Mucosa of descending colon (tissue), 3 donors: ENCODE data around the gene RPL3. TPM values are rescaled to one million over a fixed set of nuclear protein-coding genes. Genes with fewer than 3 reads are reported as not detected.
"Not testable (repeated sequence)": the region's sequence is repeated elsewhere in the genome, so short reads cannot be mapped to it uniquely, and the experiment has no call there.

Experiments used
- ATAC-seq: fragments of 200-7000 bp; cut with Tn5 transposase; one replicate; pipeline ENCODE4 v1.9.1; 2020; ENCODE audit warnings: mild to moderate bottlenecking, moderate library complexity
- DNase-seq, 3 donors: peaks; one replicate each; pipeline ENCODE4 v3.0.0-alpha.2; 2020
- H3K36me3 ChIP-seq: fragments of 200-600 bp; one replicate; pipeline ENCODE4 v1.8.0; 2021; ENCODE audit warnings: low read depth, mild to moderate bottlenecking
- H3K4me1 ChIP-seq: fragments of 200-600 bp; one replicate; pipeline ENCODE4 v1.8.0; 2021; ENCODE audit warnings: low read depth, mild to moderate bottlenecking
- H3K4me3 ChIP-seq: fragments of 200-600 bp; one replicate; pipeline ENCODE4 v1.8.0; 2021; ENCODE audit warnings: mild to moderate bottlenecking
- H3K9me3 ChIP-seq: fragments of 200-600 bp; one replicate; pipeline ENCODE4 v1.8.0; 2021; ENCODE audit warnings: mild to moderate bottlenecking
- CTCF ChIP-seq: fragments of 200-600 bp; IDR thresholded peaks from one replicate; pipeline ENCODE4 v1.8.0; 2022; ENCODE audit warnings: antibody characterized with exemption, mild to moderate bottlenecking
- intact Hi-C, 2 donors: fragments of 100-400 bp; cut with DNase I in 1 of 2; cut with micrococcal nuclease in 1 of 2; formaldehyde crosslinking; loops; one replicate each; pipeline versions ENCODE4 v1.11.0 to v1.11.1; 2022; cut with DNase I, micrococcal nuclease
- total RNA-seq, 3 donors: library from RNA; stranded (reverse); fragmentation: NEBNext Ultra II Directional in 2 of 3; extraction: Animal tissue kit (Norgen Biotek cat#: 25700) in 2 of 3; gene quantifications; one replicate each; pipeline versions ENCODE4 v1.2.1 to v1.2.4, GENCODE V29; 2021 to 2023
- donor health status: DM: no; HTN: no; CAD: no; lungs with moderate emphysema.
- donor health status: DM: no; HTN: no; CAD: no.
- donor health status: DM: no; HTN: yes; CAD: no.

The RPL3 gene
- total RNA-seq, 3 donors from 2014 or later, result 1,561 to 1,749 (median 1,709) TPM

DNA sequence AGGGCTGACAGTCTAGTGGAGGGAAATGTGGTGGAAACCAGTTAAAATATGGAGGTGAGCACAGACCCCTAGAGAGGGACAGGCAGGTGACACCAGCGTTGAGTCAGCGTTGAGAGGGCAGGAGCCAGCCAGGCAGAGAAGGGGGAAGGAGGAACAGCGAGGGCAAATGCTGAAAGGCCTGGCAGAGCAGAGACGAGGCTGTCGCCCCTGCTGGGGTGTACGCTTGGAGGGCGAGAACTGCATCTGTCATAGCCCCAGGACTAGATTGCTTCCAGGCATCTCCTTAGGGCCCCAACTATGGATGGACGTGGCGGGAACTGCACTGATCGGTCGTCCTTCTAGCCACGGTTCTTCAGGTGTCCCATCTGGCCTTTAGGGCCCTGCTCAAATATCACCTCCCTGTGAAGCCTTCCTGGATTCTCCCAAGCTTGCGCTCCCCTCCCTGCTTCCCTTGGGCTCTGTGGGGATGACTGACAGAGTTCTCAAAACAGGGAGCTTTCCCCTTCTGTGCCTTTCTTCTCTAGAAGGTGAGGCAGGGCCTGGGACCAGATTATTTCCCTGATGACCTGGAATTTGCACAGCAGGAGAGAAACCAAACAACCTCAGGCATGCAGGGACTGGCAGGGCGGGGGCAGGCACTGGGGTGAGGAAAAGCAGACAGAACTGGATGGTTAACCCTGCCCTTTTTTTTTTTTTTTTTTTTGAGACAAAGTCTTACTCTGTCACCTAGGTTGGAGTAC is 41.4 kb upstream of the RPL3 start:
- intact Hi-C loops, result no loop called here
- ATAC-seq, result no peak

DNA sequence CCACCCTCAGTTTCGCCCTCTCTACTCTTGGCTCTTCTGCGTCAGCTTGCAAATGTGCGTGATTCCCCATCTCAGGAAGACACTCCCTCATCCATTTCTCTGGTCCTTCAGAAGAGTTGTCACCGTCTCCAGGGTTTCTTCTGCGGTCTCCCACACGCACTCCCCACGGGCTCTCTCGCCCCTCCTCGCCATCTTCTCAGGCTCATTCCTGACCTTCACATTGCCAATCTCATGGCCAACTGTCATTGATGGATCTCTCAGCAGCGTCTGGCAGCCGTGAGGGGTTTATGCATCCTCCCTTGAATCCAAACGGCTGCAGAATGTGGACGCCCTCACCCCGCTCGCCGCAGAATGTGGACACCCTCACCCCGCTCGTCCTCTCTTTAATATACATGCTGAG is 40.8 kb upstream of the RPL3 start:
- no peaks in the 10 kb centered on the region for H3K4me1 ChIP-seq
- H3K4me3 ChIP-seq, result no peak overlapping the region
- no peaks in the 10 kb centered on the region for H3K9me3 ChIP-seq
- H3K36me3 ChIP-seq, result no peaks in the 10 kb centered on the region
- DNase-seq, result no peak
- intact Hi-C loops, result no loop called here
- ATAC-seq, result no peak
- no peak for TF ChIP-seq CTCF

More for the DNA sequence above, 41.4 kb upstream of the RPL3 start:
- no peaks in the 10 kb centered on the region for H3K9me3 ChIP-seq
- TF ChIP-seq CTCF, result no peak
- no peak for DNase-seq
- H3K36me3 ChIP-seq, result no peaks in the 10 kb centered on the region
- no peaks in the 10 kb centered on the region for H3K4me1 ChIP-seq
- H3K4me3 ChIP-seq, result no peak overlapping the region

DNA sequence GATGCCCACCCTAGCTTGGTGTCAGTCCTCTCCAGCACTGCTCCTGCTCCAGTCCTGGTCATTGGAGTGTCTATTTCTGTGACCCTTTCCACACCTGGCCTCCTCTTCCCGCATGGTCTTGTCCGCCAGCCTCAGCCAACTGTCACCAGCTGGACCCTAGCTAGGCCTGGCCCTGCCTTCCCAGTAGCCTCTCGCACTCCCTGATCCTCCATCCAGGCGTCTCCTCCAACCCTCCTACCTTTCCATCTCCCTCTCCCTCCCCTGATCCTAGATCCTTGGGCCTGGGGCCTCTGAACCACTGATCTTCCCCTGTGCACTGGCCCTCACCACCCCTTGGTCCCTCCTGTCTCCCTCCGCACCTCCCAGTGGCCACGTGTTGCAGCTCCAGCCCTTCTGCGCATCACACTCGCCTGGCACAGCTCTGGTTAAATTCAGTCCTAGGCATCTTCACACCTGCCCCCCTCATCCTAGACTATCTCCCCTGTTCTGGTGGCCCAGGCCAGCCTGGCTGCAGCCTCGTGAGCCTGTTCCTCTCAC is 40.3 kb upstream of the RPL3 start:
- no peak overlapping the region for H3K4me3 ChIP-seq
- no peak for DNase-seq
- intact Hi-C loops, result no loop called here
- no peak for TF ChIP-seq CTCF
- ATAC-seq, result no peak
- H3K36me3 ChIP-seq, result no peaks in the 10 kb centered on the region
- H3K4me1 ChIP-seq, result no peaks in the 10 kb centered on the region
- H3K9me3 ChIP-seq, result no peaks in the 10 kb centered on the region

- H3K4me3 ChIP-seq, H3K4me1 ChIP-seq, H3K9me3 ChIP-seq, H3K36me3 ChIP-seq, DNase-seq, intact Hi-C loops, ATAC-seq: not testable (repeated sequence)
These were observed 38.8 kb upstream of the RPL3 start for GRCh38 chr22:39358197-39358596.

DNA sequence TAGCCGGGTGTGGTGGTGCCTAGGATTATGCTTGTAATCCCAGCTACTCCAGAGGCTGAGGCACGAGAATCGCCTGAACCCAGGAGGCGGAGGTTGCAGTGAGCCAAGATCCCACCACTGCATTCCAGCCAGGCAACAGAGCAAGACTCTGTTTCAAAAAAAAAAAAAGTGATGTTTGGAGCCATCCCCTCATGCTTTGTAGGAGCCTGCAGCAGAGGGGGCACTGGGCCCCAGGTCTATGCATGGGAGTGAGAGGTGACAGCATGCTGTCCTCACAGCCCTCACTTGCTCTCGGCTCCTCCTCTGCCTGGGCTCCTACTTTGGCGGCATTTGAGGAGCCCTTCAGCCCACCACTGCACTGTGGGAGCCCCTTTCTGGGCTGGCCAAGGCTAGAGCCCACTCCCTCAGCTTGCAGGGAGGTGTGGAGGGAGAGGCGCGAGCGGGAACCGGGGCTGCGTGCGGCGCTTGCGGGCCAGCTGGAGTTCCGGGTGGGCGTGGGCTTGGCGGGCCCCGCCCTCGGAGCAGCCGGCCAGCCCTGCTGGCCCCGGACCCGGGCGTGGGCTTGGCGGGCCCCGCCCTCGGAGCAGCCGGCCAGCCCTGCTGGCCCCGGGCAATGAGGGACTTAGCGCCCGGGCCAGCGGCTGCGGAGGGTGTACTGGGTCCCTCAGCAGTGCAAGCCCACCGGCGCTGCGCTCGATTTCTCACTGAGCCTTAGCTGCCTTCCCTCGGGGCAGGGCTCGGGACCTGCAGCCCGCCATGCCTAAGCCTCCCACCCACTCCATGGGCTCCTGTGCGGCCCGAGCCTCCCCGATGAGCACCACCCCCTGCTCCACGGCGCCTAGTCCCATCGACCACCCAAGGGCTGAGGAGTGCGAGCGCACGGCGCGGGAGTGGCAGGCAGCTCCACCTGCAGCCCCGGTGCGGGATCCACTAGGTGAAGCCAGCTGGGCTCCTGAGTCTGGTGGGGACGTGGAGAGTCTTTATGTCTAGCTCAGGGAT is 38.0 kb upstream of the RPL3 start:
- intact Hi-C loops, H3K9me3 ChIP-seq, DNase-seq, H3K4me1 ChIP-seq, H3K4me3 ChIP-seq, ATAC-seq, H3K36me3 ChIP-seq: not testable (repeated sequence)

- peak; percentile 42 for ATAC-seq
- Histone ChIP-seq H3K9me3 (no peaks in the 10 kb centered on the region), H3K36me3 (no peaks in the 10 kb centered on the region), H3K4me1 (no peaks in the 10 kb centered on the region), H3K4me3 (no peak overlapping the region)
- no peak for TF ChIP-seq CTCF
- DNase-seq, result peak in 1 of 3 donors; percentile 9
- intact Hi-C loops, result no loop called here
These were observed 37.0 kb upstream of the RPL3 start for GRCh38 chr22:39356464-39356863.

DNA sequence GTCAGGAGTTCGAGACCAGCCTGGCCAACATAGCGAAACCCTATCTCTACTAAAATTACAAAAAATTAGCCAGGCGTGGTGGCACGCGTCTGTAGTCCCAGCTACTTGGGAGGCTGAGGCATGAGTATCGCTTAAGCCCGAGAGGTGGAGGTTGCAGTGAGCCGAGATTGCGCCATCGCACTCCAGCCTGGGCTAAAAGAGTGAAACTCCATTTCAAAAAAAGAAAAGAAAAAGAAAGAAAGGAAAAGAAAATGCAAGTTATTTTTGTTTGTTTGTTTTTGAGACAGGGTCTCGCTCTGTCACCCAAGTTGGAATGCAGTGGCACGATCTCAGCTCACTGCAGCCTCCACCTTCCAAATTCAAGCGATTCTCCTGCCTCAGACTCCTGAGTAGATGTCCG is 36.4 kb upstream of the RPL3 start:
- H3K9me3 ChIP-seq, H3K4me3 ChIP-seq, intact Hi-C loops, H3K36me3 ChIP-seq, H3K4me1 ChIP-seq, ATAC-seq, DNase-seq: not testable (repeated sequence)
